H7 (cell line): ENCODE measurements around the gene PROC. TPM values are rescaled to one million over a fixed set of nuclear protein-coding genes. Genes with fewer than 3 reads are reported as not detected.

ENCODE experiments used
- DNase-seq: peaks from one replicate; pipeline ENCODE4 v3.0.0; 2012
- H3K27me3 ChIP-seq: 2 replicates; pipeline ENCODE4 v1.6.0; 2011; ENCODE audit warnings: mild to moderate bottlenecking, low read length; ENCODE audit not compliant: control insufficient read depth, insufficient read depth
- H3K36me3 ChIP-seq: replicated peaks from 2 replicates; pipeline ENCODE4 v1.5.1; 2011; ENCODE audit warnings: low read length; ENCODE audit not compliant: control insufficient read depth, insufficient read depth
- H3K4me3 ChIP-seq: 2 replicates; pipeline ENCODE4 v1.5.1; 2011; ENCODE audit warnings: low read depth, mild to moderate bottlenecking, control low read depth, low read length, moderate library complexity; ENCODE audit not compliant: insufficient read depth
- total RNA-seq: library from RNA; depleted of rRNA; stranded (reverse); fragments of >200 nt; shearing (Covaris generic); gene quantifications from 2 replicates; pipeline ENCODE4 v1.2.3, GENCODE V29; 2014

Gene PROC
- total RNA-seq, 1 experiment from 2014 or later, result 0.31 TPM

- no peak for DNase-seq
- Histone ChIP-seq H3K27me3 (peaks cover 32% of the 10 kb centered on the region), H3K4me3 (no peak overlapping the region), H3K36me3 (no peaks in the 10 kb centered on the region)
Observed at GRCh38 chr2:127425540-127426490, 7.6 kb downstream of the PROC start.

- Histone ChIP-seq H3K27me3 (peaks cover 29% of the 10 kb centered on the region), H3K36me3 (no peaks in the 10 kb centered on the region), H3K4me3 (no peak overlapping the region)
- no peak for DNase-seq
Observed at GRCh38 chr2:127426501-127427354, 8.5 kb downstream of the PROC start.

- DNase-seq, result no peak
- Histone ChIP-seq H3K4me3 (no peak overlapping the region), H3K27me3 (peaks cover 21% of the 10 kb centered on the region), H3K36me3 (no peaks in the 10 kb centered on the region)
Observed at GRCh38 chr2:127427376-127428056, 9.3 kb downstream of the PROC start.

- peaks cover 14% of the 10 kb centered on the region for H3K27me3 ChIP-seq
- no peaks in the 10 kb centered on the region for H3K36me3 ChIP-seq
- no peak overlapping the region for H3K4me3 ChIP-seq
- no peak for DNase-seq
Observed at GRCh38 chr2:127428057-127428814, 10.0 kb downstream of the PROC start.

- Histone ChIP-seq H3K27me3 (peaks cover 8% of the 10 kb centered on the region), H3K36me3 (no peaks in the 10 kb centered on the region), H3K4me3 (no peak overlapping the region)
- DNase-seq, result no peak
Observed at GRCh38 chr2:127428815-127429109, 10.5 kb downstream of the PROC start.

- Histone ChIP-seq H3K36me3 (no peaks in the 10 kb centered on the region), H3K4me3 (no peak overlapping the region), H3K27me3 (peaks cover 4% of the 10 kb centered on the region)
- no peak for DNase-seq
Observed at GRCh38 chr2:127429291-127429690, 11.1 kb downstream of the PROC start.

- Histone ChIP-seq H3K27me3 (peaks cover 2% of the 10 kb centered on the region; the same call in 1 of the 2 replicates), H3K36me3 (no peaks in the 10 kb centered on the region), H3K4me3 (no peak overlapping the region)
- no peak for DNase-seq
Observed at GRCh38 chr2:127429844-127430425, 11.7 kb downstream of the PROC start.

GRCh38 chr2:127431408-127432023, 13.3 kb downstream of the PROC start:
- Histone ChIP-seq H3K4me3 (no peak overlapping the region), H3K27me3 (no peaks in the 10 kb centered on the region)
- no peak for DNase-seq

GRCh38 chr2:127434515-127434914, 16.3 kb downstream of the PROC start:
- Histone ChIP-seq H3K36me3 (no peaks in the 10 kb centered on the region), H3K4me3 (no peak overlapping the region), H3K27me3 (no peaks in the 10 kb centered on the region)
- DNase-seq, result no peak

More at GRCh38 chr2:127431408-127432023, 13.3 kb downstream of the PROC start:
- no peaks in the 10 kb centered on the region for H3K36me3 ChIP-seq

GRCh38 chr2:127437056-127437455, 18.8 kb downstream of the PROC start:
- Histone ChIP-seq H3K36me3 (no peaks in the 10 kb centered on the region), H3K27me3 (no peaks in the 10 kb centered on the region), H3K4me3 (no peak overlapping the region)
- DNase-seq, result no peak

GRCh38 chr2:127437781-127438726, 19.8 kb downstream of the PROC start:
- Histone ChIP-seq H3K36me3 (no peaks in the 10 kb centered on the region), H3K27me3 (no peaks in the 10 kb centered on the region), H3K4me3 (no peak overlapping the region)
- DNase-seq, result peak; percentile 63

GRCh38 chr2:127439343-127439742, 21.1 kb downstream of the PROC start:
- DNase-seq, result no peak
- Histone ChIP-seq H3K4me3 (no peak overlapping the region), H3K36me3 (no peaks in the 10 kb centered on the region), H3K27me3 (no peaks in the 10 kb centered on the region)
